ENCODE results near the gene ANO5. TPM values are rescaled to one million over a fixed set of nuclear protein-coding genes. Genes with fewer than 3 reads are reported as not detected.

ANO5 gene
- total and polyA plus RNA-seq, 2 of the 8 experiments (the other 6 are each of a cell fraction or from before 2014, with no cell fraction given), result 2.6 to 5.0 TPM

- Histone ChIP-seq H2AK5ac (ENCODE audit: low read depth, low read length) (no peak overlapping the region), H3K4me3 (ENCODE audit: extremely low read depth in 1 of 4, insufficient read depth in 2 of 4, low read depth in 3 of 4, low read length in 4 of 4) (no peak overlapping the region), H4K8ac (ENCODE audit: extremely low read depth, insufficient read depth, low read length) (no peak overlapping the region), H3K9ac (replicated peaks in 1 of 4; ENCODE audit: extremely low read depth in 1 of 4, low read depth in 3 of 4, low read length in 3 of 4) (no peak overlapping the region), H3K27me3 (replicated peaks in 1 of 4; ENCODE audit: control insufficient read depth in 3 of 4, extremely low read depth in 1 of 4, insufficient read depth in 3 of 4, low read length in 3 of 4) (no peaks in the 10 kb centered on the region), H3K79me2 (ENCODE audit: control insufficient read depth in 1 of 2, insufficient read depth in 2 of 2, low read length in 2 of 2) (no peaks in the 10 kb centered on the region), H2BK12ac (ENCODE audit: low read depth, low read length) (no peak overlapping the region), H2BK120ac (replicated peaks; ENCODE audit: low read depth, low read length) (no peak overlapping the region), H3K18ac (ENCODE audit: extremely low read depth, low read length) (no peak overlapping the region), H2BK5ac (ENCODE audit: low read depth, low read length) (no peak overlapping the region), H3K27ac (ENCODE audit: low read depth, low read length) (no peak overlapping the region), H3K4me1 (replicated peaks in 1 of 4; ENCODE audit: control insufficient read depth in 3 of 4, insufficient read depth in 4 of 4, low read length in 3 of 4) (no peaks in the 10 kb centered on the region), H4K20me1 (replicated peaks in 1 of 2; ENCODE audit: control insufficient read depth in 1 of 2, insufficient read depth in 2 of 2, low read length in 2 of 2) (no peaks in the 10 kb centered on the region), H4K5ac (ENCODE audit: insufficient read length, low read depth, low read length) (no peak overlapping the region), H3K9me3 (ENCODE audit: insufficient read depth in 2 of 2, low read depth in 1 of 2, low read length in 1 of 2) (no peaks in the 10 kb centered on the region), H3K4me2 (ENCODE audit: insufficient read depth in 1 of 2, low read depth in 2 of 2, low read length in 2 of 2) (no peak overlapping the region), H4K91ac (replicated peaks; ENCODE audit: insufficient read length, low read length) (no peak overlapping the region), H3K14ac (ENCODE audit: insufficient read length) (no peak overlapping the region), H2BK15ac (ENCODE audit: low read length) (no peak overlapping the region), H3K36me3 (ENCODE audit: control insufficient read depth in 2 of 4, insufficient read depth in 4 of 4, low read length in 3 of 4) (no peaks in the 10 kb centered on the region), H3K4ac (replicated peaks; ENCODE audit: insufficient read length, low read depth, low read length) (no peak overlapping the region), H3K23ac (ENCODE audit: insufficient read length) (no peak overlapping the region), H3K56ac (replicated peaks; ENCODE audit: insufficient read length, low read depth, low read length) (no peak overlapping the region), H3K23me2 (ENCODE audit: low read depth, low read length) (0 out of 2 replicates have a peak, but pooled peaks cover 1% of the 10 kb centered on the region), H2BK20ac (ENCODE audit: low read length) (no peak overlapping the region), H3K79me1 (ENCODE audit: low read depth, low read length) (no peaks in the 10 kb centered on the region), H2AFZ (ENCODE audit: low read length) (no peak overlapping the region)
- FAIRE-seq (no peak), DNase-seq (ENCODE audit: low read depth in 1 of 2, low spot score in 2 of 2) (no peak)
- ChIA-PET CTCF (ENCODE audit: partially characterized antibody) (interaction anchor here (0.5 to 0.6 kb wide), 2 partner anchors 25 to 173 kb away, joined by 3 to 4 read pairs; no protein-coding TSS in a partner anchor), POLR2A (ENCODE audit: partially characterized antibody) (no interaction called here)
- WGBS, 2 experiments (ENCODE audit: extremely low coverage in 1 of 2, insufficient coverage in 1 of 2, insufficient read length in 1 of 2, insufficient replicate concordance in 2 of 2, low coverage in 1 of 2, low lambda C conversion rate in 2 of 2, missing lambda C conversion rate in 1 of 2), result 87% methylated on average over 3 of the region's 3 CpGs; no CpG with 5 or more reads in 1 of the 2 experiments
- TF ChIP-seq GABPA (IDR thresholded peaks at IDR 0.05; ENCODE audit: borderline replicate concordance, insufficient read depth, low read length) (no peak), CTCF (IDR thresholded peaks at IDR 0.05; ENCODE audit: control extremely low read depth in 1 of 3, insufficient read depth in 1 of 3, low read depth in 1 of 3, low read length in 3 of 3) (no peak), MAX (IDR thresholded peaks at IDR 0.05) (no peak), RFX5 (IDR thresholded peaks at IDR 0.05; ENCODE audit: borderline replicate concordance, low read depth, low read length) (no peak), MAFK (IDR thresholded peaks at IDR 0.05; ENCODE audit: low read depth, low read length) (no peak), SRF (IDR thresholded peaks at IDR 0.05; ENCODE audit: low read depth, low read length) (no peak), TAF7 (optimal IDR thresholded peaks at IDR 0.05; ENCODE audit: borderline replicate concordance, low read depth, low read length) (no peak), RAD21 (IDR thresholded peaks at IDR 0.05 in 1 of 2, conservative IDR thresholded peaks at IDR 0.05 in 1 of 2; ENCODE audit: low read depth in 2 of 2, low read length in 2 of 2) (no peak), POU5F1 (IDR thresholded peaks at IDR 0.05; ENCODE audit: low read depth, low read length) (no peak), SUZ12 (IDR thresholded peaks at IDR 0.05; ENCODE audit: low read length) (no peak), SIX5 (IDR thresholded peaks at IDR 0.05; ENCODE audit: low read depth, low read length) (no peak)
Measured at GRCh38 chr11:22162756-22163155, 30.1 kb upstream of the ANO5 start.

All from H1 (cell line).